NCI-H1105 (cell line): ENCODE measurements around the gene NAALADL2.
"Not testable (repeated sequence)": the region's sequence is repeated elsewhere in the genome, so short reads cannot be mapped to it uniquely, and the experiment has no call there.

Experiments used
- DNase-seq: peaks from one replicate; lab custom pipeline; 2025; lab: John Stamatoyannopoulos, UW

Gene NAALADL2

GRCh38 chr3:175129571-175129970 is 270.4 kb downstream of the NAALADL2 start:
- DNase-seq = no peak

DNA sequence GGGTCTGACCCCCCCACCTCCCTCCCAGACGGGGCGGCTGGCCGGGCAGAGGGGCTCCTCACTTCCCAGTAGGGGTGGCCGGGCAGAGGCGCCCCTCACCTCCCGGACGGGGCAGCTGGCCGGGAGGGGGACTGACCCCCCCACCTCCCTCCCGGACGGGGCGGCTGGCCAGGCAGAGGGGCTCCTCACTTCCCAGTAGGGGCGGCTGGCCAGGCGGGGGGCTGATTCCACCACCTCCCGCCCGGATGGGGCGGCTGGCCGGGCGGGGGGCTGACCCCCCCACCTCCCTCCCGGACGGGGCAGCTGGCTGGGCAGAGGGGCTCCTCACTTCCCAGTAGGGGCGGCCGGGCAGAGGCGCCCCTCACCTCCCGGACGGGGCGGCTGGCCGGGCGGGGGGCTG is 272.7 kb downstream of the NAALADL2 start:
- not testable (repeated sequence) for DNase-seq

DNA sequence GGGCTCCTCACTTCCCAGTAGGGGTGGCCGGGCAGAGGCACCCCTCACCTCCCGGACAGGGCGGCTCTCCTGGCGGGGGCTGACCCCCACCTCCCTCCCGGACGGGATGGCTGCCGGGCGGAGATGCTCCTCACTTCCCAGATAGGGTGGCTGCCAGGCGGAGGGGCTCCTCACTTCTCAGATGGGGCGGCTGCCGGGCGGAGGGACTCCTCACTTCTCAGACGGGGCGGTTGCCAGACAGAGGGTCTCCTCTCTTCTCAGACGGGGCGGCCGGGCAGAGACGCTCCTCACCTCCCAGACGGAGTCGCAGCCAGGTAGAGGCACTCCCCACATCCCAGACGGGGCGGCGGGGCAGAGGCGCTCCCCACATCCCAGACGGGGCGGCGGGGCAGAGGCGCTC is 273.6 kb downstream of the NAALADL2 start:
- DNase-seq = not testable (repeated sequence)

- no peak for DNase-seq
Observed at GRCh38 chr3:175144368-175144767, 285.2 kb downstream of the NAALADL2 start.

GRCh38 chr3:175146258-175146657 is 287.1 kb downstream of the NAALADL2 start:
- DNase-seq = no peak

- peak; percentile 100 for DNase-seq
Observed at GRCh38 chr3:175149675-175150074, 290.5 kb downstream of the NAALADL2 start.

GRCh38 chr3:175150812-175151401 is 291.8 kb downstream of the NAALADL2 start:
- peak; percentile 68 for DNase-seq

DNA sequence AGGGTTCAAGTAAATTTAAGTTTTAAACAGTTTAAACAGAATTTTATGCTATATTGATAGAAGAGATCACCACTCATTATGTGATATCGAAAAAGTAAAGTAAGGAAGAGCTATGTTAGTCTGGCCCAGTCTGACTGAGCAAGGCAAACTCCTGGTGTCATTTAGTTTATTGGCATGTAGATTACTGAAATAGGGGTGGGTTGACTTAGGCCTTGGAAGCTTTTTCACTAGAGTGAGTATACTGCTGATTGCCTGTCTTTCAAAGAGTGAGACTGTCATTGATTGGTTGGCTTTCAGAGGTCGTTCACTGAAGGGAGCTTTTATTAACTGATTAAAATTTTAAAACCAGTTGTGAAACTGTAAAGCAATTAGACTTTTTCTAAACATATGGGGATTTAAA is 294.5 kb downstream of the NAALADL2 start:
- DNase-seq = no peak

DNA sequence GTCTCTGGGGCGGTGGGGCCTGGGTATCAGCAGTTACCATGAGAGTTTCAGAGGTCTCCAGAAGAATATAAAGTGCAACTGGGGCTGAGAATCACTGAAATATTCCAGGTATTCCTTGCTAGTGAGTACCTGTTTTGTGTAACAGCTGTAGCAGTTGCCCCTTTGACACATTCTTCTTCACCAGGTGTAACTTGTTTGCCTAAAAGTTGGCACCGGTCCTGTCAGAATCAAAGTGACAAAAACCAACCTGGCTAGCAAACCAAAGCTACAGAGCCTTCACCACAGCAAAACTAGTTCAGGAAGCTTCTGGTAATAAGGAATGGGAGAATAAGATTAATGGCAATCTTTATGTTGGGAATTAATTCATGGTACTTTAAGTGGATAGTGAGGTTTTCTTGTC is 296.0 kb downstream of the NAALADL2 start:
- DNase-seq = peak; percentile 51

- DNase-seq = no peak
Observed at GRCh38 chr3:175159202-175159601, 300.1 kb downstream of the NAALADL2 start.

DNA sequence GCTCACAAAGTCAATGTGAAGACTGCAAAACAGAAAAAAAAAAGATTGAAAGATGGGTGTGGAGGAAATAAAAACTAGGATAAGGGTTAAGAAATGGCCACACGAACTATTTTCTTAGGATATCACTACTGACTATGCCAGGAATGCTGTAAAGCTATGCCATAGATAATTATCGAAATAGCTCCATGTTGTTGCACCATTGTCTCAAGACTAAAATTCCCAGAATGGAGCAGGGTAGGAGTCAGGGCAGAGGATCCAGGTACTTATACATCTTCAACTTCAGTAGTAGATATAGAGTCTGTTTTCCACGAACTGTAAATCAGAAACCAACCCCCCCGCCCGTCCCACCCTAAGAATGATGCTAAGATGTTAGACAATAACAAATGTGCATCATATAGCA is 302.2 kb downstream of the NAALADL2 start:
- DNase-seq = no peak

- DNase-seq = peak; percentile 98
Observed at GRCh38 chr3:175163686-175164085, 304.6 kb downstream of the NAALADL2 start.

GRCh38 chr3:175173117-175173516 is 314.0 kb downstream of the NAALADL2 start:
- DNase-seq = not testable (repeated sequence)

DNA sequence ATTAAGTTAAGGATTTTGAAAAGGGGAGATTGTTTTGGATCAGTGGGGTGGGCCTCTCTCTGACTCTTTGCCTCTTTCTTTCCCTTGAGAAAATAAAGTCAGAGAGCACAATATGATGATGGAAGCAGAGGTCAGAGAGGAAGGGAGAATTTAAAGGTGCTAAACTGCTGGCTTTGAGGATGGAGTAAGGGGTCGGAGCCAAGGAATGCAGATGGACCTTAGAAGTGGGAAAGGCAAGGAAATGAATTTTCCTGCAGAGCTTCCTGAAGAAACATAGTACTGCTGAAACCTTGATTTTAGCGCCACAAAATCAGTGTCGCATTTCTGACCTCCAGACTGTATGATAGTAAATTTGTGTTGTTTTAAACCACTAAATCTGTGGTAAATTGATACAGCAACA is 317.4 kb downstream of the NAALADL2 start:
- no peak for DNase-seq

DNA sequence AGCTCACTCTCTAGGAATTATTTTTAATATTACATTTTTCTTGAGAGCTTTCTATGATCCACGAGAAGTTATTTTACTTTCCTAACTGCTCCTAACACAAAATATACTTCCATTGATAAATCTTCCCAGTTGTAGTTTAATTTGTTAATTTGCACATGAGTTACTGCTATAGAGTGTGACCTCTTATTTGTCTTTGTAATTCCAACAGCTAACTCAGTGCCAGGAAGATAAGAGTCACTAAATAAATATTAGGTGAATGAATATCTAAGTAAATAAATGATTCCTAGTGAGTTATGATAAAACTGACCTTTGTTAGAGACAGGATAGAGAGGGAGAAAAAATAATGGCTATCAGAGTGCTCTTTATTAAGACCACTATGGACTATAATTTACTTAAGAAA is 319.9 kb downstream of the NAALADL2 start:
- DNase-seq = no peak

DNA sequence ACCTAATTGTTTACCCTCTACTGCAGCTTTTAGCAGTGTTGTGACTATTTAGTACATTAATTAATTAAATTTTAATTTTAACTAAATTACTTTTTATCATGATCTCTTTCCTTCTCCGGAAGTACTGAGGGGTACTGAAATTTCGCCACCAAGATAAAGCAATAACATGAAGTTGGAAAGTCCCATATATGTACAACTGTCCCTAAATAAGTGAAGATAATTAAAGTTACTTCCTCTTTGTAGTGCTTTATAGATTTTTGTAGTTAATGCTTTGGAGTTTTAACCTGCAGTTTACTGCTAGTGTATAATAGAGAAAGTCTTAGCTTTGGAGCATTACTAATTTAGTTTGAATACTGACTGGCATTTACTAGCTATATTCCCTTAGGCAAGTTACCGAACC is 325.3 kb downstream of the NAALADL2 start:
- DNase-seq = no peak

GRCh38 chr3:175185903-175186302 is 326.8 kb downstream of the NAALADL2 start:
- no peak for DNase-seq

GRCh38 chr3:175186511-175186910 is 327.4 kb downstream of the NAALADL2 start:
- DNase-seq = no peak

DNA sequence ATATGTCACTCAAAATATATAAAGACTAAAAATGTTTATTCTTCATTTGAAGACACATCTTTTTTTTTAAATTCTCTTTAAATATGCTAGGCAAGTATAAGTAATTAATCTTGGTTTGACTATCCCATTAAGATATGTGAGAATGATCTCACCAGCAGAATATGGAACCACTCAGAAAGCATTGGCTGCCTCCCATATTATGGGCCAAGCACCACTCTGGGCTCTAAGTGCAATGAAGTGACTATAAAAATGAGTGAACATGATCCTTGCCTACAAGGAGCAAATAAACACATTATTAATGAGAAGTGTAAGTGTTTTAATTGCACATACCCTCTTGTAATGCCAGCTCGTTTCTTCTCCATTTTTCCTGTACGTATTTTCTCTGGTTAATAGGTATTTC is 328.5 kb downstream of the NAALADL2 start:
- DNase-seq = peak; percentile 89

DNA sequence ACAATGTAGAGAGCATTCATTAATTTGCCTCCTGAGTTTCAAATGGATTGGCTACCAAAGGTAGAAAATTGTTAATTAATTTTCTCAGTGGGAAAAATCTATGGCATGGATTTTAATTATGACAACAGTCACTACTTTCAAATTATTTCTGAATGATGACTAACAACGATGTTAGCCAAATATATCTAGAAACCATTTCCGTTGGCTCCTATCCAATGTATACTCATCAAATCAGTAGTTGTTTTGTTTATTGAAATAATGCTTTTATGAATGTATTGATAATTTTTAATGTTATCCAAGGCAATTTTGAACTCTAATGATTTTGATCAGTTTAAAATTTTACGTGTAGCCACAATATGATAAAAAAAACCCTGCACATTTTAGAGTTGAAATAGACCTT is 333.4 kb downstream of the NAALADL2 start:
- no peak for DNase-seq

- no peak for DNase-seq
Observed at GRCh38 chr3:175193815-175194518, 334.8 kb downstream of the NAALADL2 start.

DNA sequence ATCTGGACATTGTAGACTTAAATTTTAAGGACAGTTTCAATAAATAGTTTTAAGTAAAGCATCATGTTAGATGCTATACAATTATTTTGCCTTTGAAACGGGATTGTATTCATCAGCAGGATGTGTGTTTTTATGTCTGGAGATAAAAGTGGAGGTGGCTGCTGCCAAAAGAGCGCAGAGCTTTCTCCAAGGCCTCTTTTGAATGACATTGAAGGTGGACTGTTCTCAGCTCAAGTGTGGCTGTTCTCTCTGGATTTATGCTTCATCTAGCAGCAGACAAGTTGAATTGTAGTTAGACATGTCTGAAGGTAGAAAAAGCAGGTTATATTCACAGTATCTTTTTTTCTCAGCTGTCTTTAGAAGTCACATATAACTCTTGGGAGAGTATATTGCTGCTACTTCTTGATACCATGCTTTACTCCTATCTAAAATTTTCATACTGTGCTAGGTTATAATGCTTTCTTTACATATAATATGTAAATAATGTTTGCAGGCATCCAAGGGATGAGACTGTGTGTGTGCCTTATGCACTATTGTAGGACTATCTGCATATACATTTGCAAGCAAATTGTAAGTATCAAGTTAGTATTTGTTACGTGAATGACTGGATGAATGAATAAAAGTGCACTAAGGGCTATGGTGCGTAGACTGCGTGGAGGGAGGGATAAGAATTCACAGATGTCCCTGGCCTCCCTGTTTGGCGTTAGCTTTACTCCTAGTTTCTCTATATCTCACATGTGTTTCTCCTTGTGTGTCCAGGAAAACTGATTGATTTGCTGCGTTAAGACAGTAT is 340.1 kb downstream of the NAALADL2 start:
- no peak for DNase-seq

DNA sequence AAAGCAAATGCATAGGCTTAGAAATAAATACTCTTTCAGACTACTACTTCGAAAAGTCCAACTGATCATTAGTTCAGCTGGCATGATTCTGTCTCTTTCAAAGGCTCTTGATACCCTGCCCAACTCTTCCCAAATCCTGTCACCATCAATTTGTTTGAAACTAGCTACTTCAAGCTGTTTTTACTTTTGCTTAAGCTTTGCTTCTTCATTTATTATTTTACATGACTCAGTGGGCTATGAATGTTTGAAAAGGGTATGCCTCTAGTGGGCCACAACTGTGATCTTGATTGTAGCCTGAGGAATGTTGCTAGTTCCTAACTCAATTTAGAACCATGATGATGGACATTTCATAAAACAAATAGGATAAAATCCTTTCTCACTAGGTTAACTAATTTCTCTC is 340.8 kb downstream of the NAALADL2 start:
- no peak for DNase-seq
